Stimulated activated naive CD8-positive, alpha-beta T cell treated with anti-CD3 and anti-CD28 coated beads, Interleukin-15, amount 100 ng/mL, for 72 hours (primary cell): Measurements from ENCODE around the gene MON2.
A peak's percentile ranks its signal among the peaks of the same experiment; 100 is the strongest.
"Not testable (repeated sequence)": the region's sequence is repeated elsewhere in the genome, so short reads cannot be mapped to it uniquely, and the experiment has no call there.

Experiments used
- ATAC-seq: fragments of 150-1000 bp; cut with Tn5 transposase; 2 replicates; pipeline ENCODE4 v1.10.0; 2021; ENCODE audit warnings: mild to moderate bottlenecking, moderate library complexity
- DNase-seq, 2 donors: peaks; one replicate each; pipeline ENCODE4 v3.0.0; 2021 to 2022
- H3K27ac Mint-ChIP-seq, 2 donors: one replicate each; pipeline ENCODE4 v1.8.0; 2022; ENCODE audit warnings: mild to moderate bottlenecking in 2 of 2, mixed read lengths in 2 of 2, moderate library complexity in 2 of 2
- H3K27me3 Mint-ChIP-seq: one replicate; pipeline ENCODE4 v1.8.0; 2022; ENCODE audit warnings: mixed read lengths
- H3K4me1 Mint-ChIP-seq: one replicate; pipeline ENCODE4 v1.8.0; 2022; ENCODE audit warnings: mild to moderate bottlenecking, mixed read lengths
- H3K4me3 Mint-ChIP-seq, 2 donors: one replicate each; pipeline ENCODE4 v1.8.0; 2022; ENCODE audit warnings: mild to moderate bottlenecking in 2 of 2, mixed read lengths in 2 of 2, moderate library complexity in 1 of 2
- H3K9me3 Mint-ChIP-seq, 2 donors: one replicate each; pipeline ENCODE4 v1.8.0; 2022; ENCODE audit warnings: mixed read lengths in 2 of 2

Gene MON2

GRCh38 chr12:62466018-62466593 is 520 bp upstream of the MON2 start:
- peaks cover 10 to 14% of the 10 kb centered on the region in 2 donors for H3K9me3 Mint-ChIP-seq
- DNase-seq = peak; percentile 17 to 19

GRCh38 chr12:62468397-62468796 is 1.8 kb downstream of the MON2 start:
- H3K4me1 Mint-ChIP-seq = peaks cover 17% of the 10 kb centered on the region
- DNase-seq (no peak), ATAC-seq (no peak)
- peaks cover 5% of the 10 kb centered on the region in 2 donors for H3K9me3 Mint-ChIP-seq
- H3K27ac Mint-ChIP-seq = no peak overlapping the region
- H3K4me3 Mint-ChIP-seq = peak overlapping the region in 1 of 2 donors; percentile 92
- no peaks in the 10 kb centered on the region for H3K27me3 Mint-ChIP-seq

More at GRCh38 chr12:62466018-62466593, 520 bp upstream of the MON2 start:
- H3K27me3 Mint-ChIP-seq = no peaks in the 10 kb centered on the region
- peak overlapping the region; percentile 92 to 98 for H3K4me3 Mint-ChIP-seq
- H3K27ac Mint-ChIP-seq = peak overlapping the region; percentile 97 to 99
- ATAC-seq = peak; percentile 41
- peaks cover 14% of the 10 kb centered on the region for H3K4me1 Mint-ChIP-seq

- Mint-ChIP-seq H3K4me3 (peak overlapping the region in 1 of 2 donors; percentile 4), H3K4me1 (peaks cover 20% of the 10 kb centered on the region)
Observed at GRCh38 chr12:62468935-62469334, 2.3 kb downstream of the MON2 start.

DNA sequence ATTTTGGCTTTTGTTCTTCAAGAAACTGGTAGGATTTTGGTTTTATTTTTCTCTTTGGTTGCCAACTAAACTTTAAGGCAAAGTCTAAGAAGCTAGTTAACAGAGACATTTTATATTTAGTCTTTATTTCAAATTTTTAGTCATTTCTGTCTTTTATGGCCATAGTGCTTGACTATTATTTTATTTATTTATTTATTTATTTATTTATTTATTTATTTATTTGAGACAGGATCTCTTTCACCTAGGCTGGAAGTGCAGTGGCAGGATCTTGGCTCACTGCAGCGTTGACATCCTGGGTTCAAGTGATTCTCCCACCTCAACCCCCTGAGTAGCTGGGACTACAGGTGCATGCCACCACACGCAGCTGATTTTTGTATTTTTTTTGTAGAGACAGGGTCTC is 3.1 kb downstream of the MON2 start:
- no peaks in the 10 kb centered on the region for H3K9me3 Mint-ChIP-seq
- ATAC-seq (no peak), DNase-seq (no peak)
- no peak overlapping the region for H3K27ac Mint-ChIP-seq
- H3K4me3 Mint-ChIP-seq = peak overlapping the region in 1 of 2 donors; percentile 24
- H3K27me3 Mint-ChIP-seq = no peaks in the 10 kb centered on the region
- H3K4me1 Mint-ChIP-seq = peaks cover 24% of the 10 kb centered on the region

More at GRCh38 chr12:62468935-62469334, 2.3 kb downstream of the MON2 start:
- Mint-ChIP-seq H3K27ac (no peak overlapping the region), H3K9me3 (peaks cover 0 to under 1% of the 10 kb centered on the region in 2 donors), H3K27me3 (no peaks in the 10 kb centered on the region)
- DNase-seq (no peak), ATAC-seq (no peak)

GRCh38 chr12:62471734-62472133 is 5.1 kb downstream of the MON2 start:
- Mint-ChIP-seq H3K4me3 (no peak overlapping the region), H3K9me3 (no peaks in the 10 kb centered on the region), H3K4me1 (peaks cover 17% of the 10 kb centered on the region), H3K27me3 (no peaks in the 10 kb centered on the region), H3K27ac (no peak overlapping the region)
- DNase-seq = no peak
- ATAC-seq = no peak

DNA sequence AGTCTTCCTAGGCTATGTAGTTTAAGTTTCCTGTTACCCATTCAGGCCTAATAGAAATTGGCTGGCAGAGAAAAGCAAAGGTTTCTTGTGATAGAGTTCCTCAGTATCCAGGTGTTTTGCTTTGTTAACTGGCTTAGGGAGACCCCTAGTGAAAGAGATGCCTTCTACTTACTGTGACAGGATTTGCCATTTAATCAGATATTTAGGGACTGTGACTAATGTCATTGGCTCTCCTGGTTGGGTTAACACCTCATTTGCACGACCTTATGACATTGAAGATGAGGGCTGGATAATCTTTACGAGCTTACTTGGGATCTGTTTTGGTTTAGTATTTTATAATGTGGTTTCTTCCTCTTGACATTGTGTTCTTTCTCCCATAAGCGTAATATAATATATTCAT is 5.8 kb downstream of the MON2 start:
- Mint-ChIP-seq H3K4me1 (peaks cover 17% of the 10 kb centered on the region), H3K27me3 (no peaks in the 10 kb centered on the region), H3K4me3 (no peak overlapping the region), H3K9me3 (no peaks in the 10 kb centered on the region), H3K27ac (no peak overlapping the region)
- DNase-seq (no peak), ATAC-seq (no peak)

DNA sequence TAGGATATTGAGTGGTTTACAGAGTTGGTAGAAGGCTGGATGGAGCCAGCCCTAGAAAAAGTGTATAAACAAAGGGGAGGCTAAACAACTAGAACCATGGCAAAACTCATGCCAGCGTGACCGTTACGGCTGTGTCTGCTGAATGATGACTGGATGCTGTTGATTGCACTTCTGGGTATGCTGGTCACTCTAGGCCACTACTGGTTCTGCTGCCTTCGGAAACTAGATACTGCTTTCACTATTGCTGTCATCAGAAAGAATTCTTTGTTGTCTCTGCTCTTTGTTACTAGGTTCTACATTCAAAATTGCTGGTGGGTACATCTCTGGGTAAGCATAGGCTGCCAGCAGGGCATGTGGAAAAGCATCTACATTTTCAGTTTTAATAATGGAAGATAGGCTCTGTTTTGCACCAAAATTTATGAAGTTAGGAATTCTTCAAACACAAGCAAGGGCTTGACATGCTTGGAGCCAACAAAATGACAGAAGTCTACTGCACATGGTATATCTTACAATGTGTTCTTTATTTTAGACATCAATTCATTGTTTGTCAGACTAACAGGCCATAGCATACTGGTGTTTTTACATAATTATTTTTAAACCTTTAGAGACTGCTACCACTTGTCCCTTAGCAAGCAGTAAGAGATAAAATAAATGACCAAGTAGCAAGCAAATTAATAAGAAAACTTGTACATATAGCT is 15.4 kb downstream of the MON2 start:
- Mint-ChIP-seq H3K27ac (no peak overlapping the region), H3K9me3 (no peaks in the 10 kb centered on the region), H3K27me3 (no peaks in the 10 kb centered on the region), H3K4me1 (peaks cover 33% of the 10 kb centered on the region), H3K4me3 (no peak overlapping the region)
- no peak for DNase-seq
- no peak for ATAC-seq

DNA sequence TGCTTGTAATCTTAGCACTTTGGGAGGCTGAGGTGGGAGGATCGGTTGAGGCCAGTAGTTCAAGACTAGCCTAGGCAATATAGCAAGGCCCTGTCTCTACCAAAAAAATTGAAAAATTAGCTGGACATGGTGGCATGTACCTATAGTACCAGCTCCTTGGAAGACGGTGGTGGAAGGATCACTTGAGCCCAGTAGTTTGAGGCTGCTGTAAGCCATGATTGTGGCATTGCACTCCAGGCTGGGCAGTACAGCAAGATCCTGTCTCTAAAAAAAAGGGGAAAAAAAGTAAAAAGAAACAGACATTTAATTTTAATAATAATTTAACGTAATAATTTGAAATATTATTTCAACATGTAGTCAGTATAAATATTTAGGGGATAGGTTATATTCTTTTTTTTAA is 16.1 kb downstream of the MON2 start:
- DNase-seq (no peak), ATAC-seq (no peak)
- H3K27me3 Mint-ChIP-seq = no peaks in the 10 kb centered on the region
- H3K4me3 Mint-ChIP-seq = no peak overlapping the region
- no peaks in the 10 kb centered on the region for H3K9me3 Mint-ChIP-seq
- H3K4me1 Mint-ChIP-seq = peaks cover 29% of the 10 kb centered on the region
- H3K27ac Mint-ChIP-seq = no peak overlapping the region

DNA sequence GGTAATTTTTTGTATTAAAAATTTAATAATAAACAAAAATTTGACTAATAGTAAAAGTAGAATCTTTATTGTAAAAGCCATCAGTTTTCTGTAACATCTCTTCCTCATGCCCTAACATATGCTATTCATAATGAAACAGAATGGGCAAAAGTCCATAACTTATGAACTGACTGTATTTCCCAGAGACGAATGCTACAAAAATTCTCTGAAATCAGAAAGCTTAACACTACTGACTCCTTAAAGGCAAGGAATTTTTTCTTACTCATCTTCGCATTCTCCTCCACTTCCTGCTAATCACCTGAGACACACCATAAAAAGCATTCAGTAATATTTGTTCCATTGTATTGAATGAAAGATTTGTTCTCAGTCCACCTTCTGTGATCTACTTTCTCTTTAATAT is 17.6 kb downstream of the MON2 start:
- Mint-ChIP-seq H3K27ac (no peak overlapping the region), H3K4me3 (no peak overlapping the region), H3K9me3 (no peaks in the 10 kb centered on the region), H3K4me1 (peaks cover 20% of the 10 kb centered on the region), H3K27me3 (no peaks in the 10 kb centered on the region)
- DNase-seq (no peak), ATAC-seq (no peak)

DNA sequence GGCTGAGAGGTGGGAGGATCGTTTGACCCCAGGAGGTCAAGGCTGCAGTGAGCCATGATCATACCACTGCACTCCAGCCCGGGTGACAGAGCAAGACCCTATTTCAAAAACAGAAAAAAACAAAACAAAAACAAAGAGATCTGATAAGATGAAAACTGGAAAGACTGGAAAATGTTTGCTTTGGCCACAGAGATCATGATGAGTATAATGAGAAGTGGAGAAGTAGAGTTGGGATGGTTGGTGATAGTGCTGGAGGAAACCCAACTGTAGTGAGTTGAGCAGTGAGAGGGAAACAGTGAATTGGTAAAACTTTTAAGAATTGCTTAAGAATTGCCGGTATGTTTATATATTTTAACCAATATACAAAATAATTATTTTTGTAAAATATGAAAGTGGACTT is 39.2 kb downstream of the MON2 start:
- H3K27me3 Mint-ChIP-seq = no peaks in the 10 kb centered on the region
- H3K4me3 Mint-ChIP-seq = no peak overlapping the region
- H3K9me3 Mint-ChIP-seq = peaks cover 0 to 8% of the 10 kb centered on the region in 2 donors
- ATAC-seq (no peak), DNase-seq (no peak)
- H3K4me1 Mint-ChIP-seq = no peaks in the 10 kb centered on the region
- H3K27ac Mint-ChIP-seq = no peak overlapping the region

DNA sequence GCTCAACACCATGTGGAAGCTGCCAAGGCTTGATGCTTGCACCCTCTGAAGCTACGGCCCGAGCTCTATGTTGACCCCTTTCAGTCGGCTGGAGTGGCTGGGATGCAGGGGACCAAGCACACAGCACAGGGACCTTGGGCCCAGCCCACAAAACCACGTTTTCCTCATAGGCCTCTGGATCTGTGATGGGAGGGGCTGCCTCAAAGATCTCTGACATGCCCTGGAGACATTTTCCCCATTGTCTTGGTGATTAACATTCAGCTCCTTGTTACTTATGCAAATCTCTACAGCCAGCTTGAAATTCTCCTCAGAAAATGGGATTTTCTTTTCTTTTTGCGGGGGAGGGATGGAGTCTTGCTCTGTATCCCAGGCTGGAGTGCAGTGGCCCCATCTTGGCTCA is 46.3 kb downstream of the MON2 start:
- H3K9me3 Mint-ChIP-seq = peaks cover 32 to 34% of the 10 kb centered on the region in 2 donors
- H3K27me3 Mint-ChIP-seq = no peaks in the 10 kb centered on the region
- no peak overlapping the region for H3K27ac Mint-ChIP-seq
- DNase-seq = no peak
- ATAC-seq = no peak
- H3K4me3 Mint-ChIP-seq = no peak overlapping the region
- H3K4me1 Mint-ChIP-seq = no peaks in the 10 kb centered on the region

DNA sequence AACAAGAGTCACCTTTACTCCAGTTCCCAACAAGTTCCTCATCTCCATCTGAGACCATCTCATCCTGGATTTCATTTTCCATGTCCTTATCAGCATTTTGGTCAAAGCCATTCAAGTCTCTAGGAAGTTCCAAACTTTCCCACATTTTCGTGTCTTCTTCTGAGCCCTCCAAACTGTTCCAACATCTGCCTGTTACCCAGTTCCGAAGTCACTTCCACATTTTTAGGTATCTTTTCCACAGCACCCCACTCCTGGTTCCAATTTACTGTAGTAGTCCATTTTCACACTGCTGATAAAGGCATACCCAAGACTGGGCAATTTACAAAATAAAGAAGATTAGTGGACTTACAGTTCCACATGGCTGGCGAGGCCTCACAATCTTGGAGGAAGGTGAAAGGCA is 47.5 kb downstream of the MON2 start:
- H3K4me1 Mint-ChIP-seq, ATAC-seq, DNase-seq, H3K4me3 Mint-ChIP-seq, H3K27ac Mint-ChIP-seq, H3K27me3 Mint-ChIP-seq: not testable (repeated sequence)
- H3K9me3 Mint-ChIP-seq = peaks cover 32 to 34% of the 10 kb centered on the region in 2 donors

GRCh38 chr12:62516927-62517326 is 50.3 kb downstream of the MON2 start:
- peaks cover 15 to 26% of the 10 kb centered on the region in 2 donors for H3K9me3 Mint-ChIP-seq
- H3K4me3 Mint-ChIP-seq = no peak overlapping the region
- ATAC-seq = no peak
- DNase-seq = no peak
- no peak overlapping the region for H3K27ac Mint-ChIP-seq
- H3K27me3 Mint-ChIP-seq = no peaks in the 10 kb centered on the region
- no peaks in the 10 kb centered on the region for H3K4me1 Mint-ChIP-seq

- H3K27ac Mint-ChIP-seq = no peak overlapping the region
- DNase-seq = no peak
- H3K27me3 Mint-ChIP-seq = no peaks in the 10 kb centered on the region
- peaks cover 3% of the 10 kb centered on the region for H3K4me1 Mint-ChIP-seq
- ATAC-seq = no peak
- no peak overlapping the region for H3K4me3 Mint-ChIP-seq
- peaks cover 13 to 16% of the 10 kb centered on the region in 2 donors for H3K9me3 Mint-ChIP-seq
Observed at GRCh38 chr12:62517887-62518286, 51.3 kb downstream of the MON2 start.

- Mint-ChIP-seq H3K9me3 (peaks cover 10 to 11% of the 10 kb centered on the region in 2 donors), H3K27ac (no peak overlapping the region), H3K4me3 (no peak overlapping the region), H3K4me1 (peaks cover 10% of the 10 kb centered on the region), H3K27me3 (no peaks in the 10 kb centered on the region)
- DNase-seq (no peak), ATAC-seq (no peak)
Observed at GRCh38 chr12:62519043-62519442, 52.4 kb downstream of the MON2 start.

DNA sequence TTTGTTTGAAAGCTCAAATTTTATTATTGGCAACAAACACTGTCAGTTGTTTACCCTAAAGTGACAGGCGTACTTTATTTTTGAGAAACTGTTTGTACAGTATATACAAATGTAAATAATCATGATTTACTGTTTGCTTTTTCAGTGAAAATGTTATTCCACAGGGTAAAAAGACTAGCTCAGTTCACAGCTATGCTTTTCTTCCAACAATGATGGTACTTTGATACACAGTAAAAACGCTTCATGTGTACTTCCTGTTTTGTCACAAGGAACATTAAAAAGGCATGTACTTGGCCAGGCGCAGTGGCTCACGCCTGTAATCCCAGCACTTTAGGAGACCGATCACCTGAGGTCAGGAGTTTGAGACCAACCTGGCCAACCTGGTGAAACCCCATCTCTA is 53.7 kb downstream of the MON2 start:
- no peaks in the 10 kb centered on the region for H3K9me3 Mint-ChIP-seq
- H3K4me1 Mint-ChIP-seq = peaks cover 14% of the 10 kb centered on the region
- no peak overlapping the region for H3K27ac Mint-ChIP-seq
- H3K4me3 Mint-ChIP-seq = no peak overlapping the region
- H3K27me3 Mint-ChIP-seq = no peaks in the 10 kb centered on the region
- ATAC-seq (no peak), DNase-seq (no peak)
